GM23338 (cell line): ENCODE data around the gene DHRS12. TPM values are rescaled to one million over a fixed set of nuclear protein-coding genes. Genes with fewer than 3 reads are reported as not detected.

Source experiments
- ATAC-seq: fragments of 200-7000 bp; cut with Tn5 transposase; 3 replicates; pipeline ENCODE4 v1.9.1; 2020
- DNase-seq: peaks from one replicate; pipeline ENCODE4 v3.0.0-alpha.2; 2015; ENCODE audit warnings: low spot score
- H2AFZ ChIP-seq: fragments of 200-600 bp; sonication (generic); 2 replicates; pipeline ENCODE4 v1.8.0; 2016; ENCODE audit warnings: antibody characterized with exemption, mild to moderate bottlenecking, moderate library complexity
- H3F3A ChIP-seq: fragments of 200-600 bp; sonication (generic); replicated peaks from 2 replicates; pipeline ENCODE4 v1.8.0; 2017; ENCODE audit warnings: antibody characterized with exemption, mixed run types, low read depth
- H3K27ac ChIP-seq: fragments of 200-600 bp; sonication (generic); 2 replicates; pipeline ENCODE4 v1.6.1; 2016; ENCODE audit warnings: low read depth
- H3K27me3 ChIP-seq: fragments of 200-600 bp; sonication (generic); 2 replicates; pipeline ENCODE4 v1.8.0; 2016; ENCODE audit warnings: mild to moderate bottlenecking, mixed run types, moderate library complexity; ENCODE audit not compliant: insufficient read depth
- H3K36me3 ChIP-seq: fragments of 200-600 bp; sonication (generic); 2 replicates; pipeline ENCODE4 v1.8.0; 2016; ENCODE audit warnings: mild to moderate bottlenecking; ENCODE audit not compliant: insufficient read depth
- H3K4me1 ChIP-seq: fragments of 200-600 bp; sonication (generic); 2 replicates; pipeline ENCODE4 v1.8.0; 2016; ENCODE audit warnings: mild to moderate bottlenecking, moderate library complexity; ENCODE audit not compliant: insufficient read depth
- H3K4me2 ChIP-seq: fragments of 200-600 bp; sonication (generic); 2 replicates; pipeline ENCODE4 v1.7.1; 2017; ENCODE audit warnings: mixed run types
- H3K4me3 ChIP-seq: fragments of 200-600 bp; sonication (generic); 2 replicates; pipeline ENCODE4 v1.6.1; 2016; ENCODE audit warnings: mixed run types
- H3K79me2 ChIP-seq: fragments of 200-600 bp; sonication (generic); replicated peaks from 2 replicates; pipeline ENCODE4 v1.8.0; 2017; ENCODE audit warnings: mild to moderate bottlenecking; ENCODE audit not compliant: insufficient read depth
- H3K9me2 ChIP-seq: fragments of 200-600 bp; sonication (generic); 2 replicates; pipeline ENCODE4 v1.8.0; 2017; ENCODE audit not compliant: insufficient read depth
- H4K20me1 ChIP-seq: fragments of 200-600 bp; sonication (generic); replicated peaks from 2 replicates; pipeline ENCODE4 v1.8.0; 2017; ENCODE audit warnings: mild to moderate bottlenecking; ENCODE audit not compliant: insufficient read depth
- H3K27ac Mint-ChIP-seq: 2 replicates; pipeline ENCODE4 v1.8.0; 2020; ENCODE audit warnings: inconsistent platforms, mild to moderate bottlenecking, moderate library complexity, mixed read lengths
- H3K27me3 Mint-ChIP-seq: 3 replicates; pipeline ENCODE4 v1.8.0; 2022; ENCODE audit warnings: low read depth, mild to moderate bottlenecking, moderate library complexity, mixed read lengths, inconsistent platforms; ENCODE audit not compliant: insufficient read depth, poor library complexity
- H3K36me3 Mint-ChIP-seq: 3 replicates; pipeline ENCODE4 v1.8.0; 2021; ENCODE audit warnings: low read depth, mild to moderate bottlenecking, inconsistent platforms, moderate library complexity, mixed read lengths
- H3K4me1 Mint-ChIP-seq: 3 replicates; pipeline ENCODE4 v1.8.0; 2020; ENCODE audit warnings: mild to moderate bottlenecking, inconsistent platforms, mixed read lengths
- H3K4me3 Mint-ChIP-seq: 3 replicates; pipeline ENCODE4 v1.8.0; 2021; ENCODE audit warnings: moderate library complexity, mild to moderate bottlenecking, inconsistent platforms, mixed read lengths
- H3K9me3 Mint-ChIP-seq: 3 replicates; pipeline ENCODE4 v1.8.0; 2020; ENCODE audit warnings: moderate library complexity, mild to moderate bottlenecking, inconsistent platforms, mixed read lengths
- CREB1 ChIP-seq: fragments of 250-450 bp; sonication (Bioruptor Pico); IDR thresholded peaks from 2 replicates; pipeline ENCODE4 v1.5.0; 2020; ENCODE audit warnings: low read depth, mild to moderate bottlenecking, moderate library complexity
- EZH2 ChIP-seq: fragments of 200-600 bp; sonication (generic); IDR thresholded peaks from one replicate; pipeline ENCODE4 v1.8.0; 2017; ENCODE audit warnings: antibody characterized with exemption, mild to moderate bottlenecking, low read depth; ENCODE audit not compliant: unreplicated experiment
- EZH2phosphoT487 ChIP-seq: fragments of 200-600 bp; sonication (generic); IDR thresholded peaks from one replicate; pipeline ENCODE4 v1.8.1; 2018; ENCODE audit warnings: antibody characterized with exemption; ENCODE audit not compliant: unreplicated experiment
- JUNB ChIP-seq: IDR thresholded peaks from one replicate; pipeline ENCODE4 v1.6.1; 2016; ENCODE audit warnings: antibody characterized with exemption; ENCODE audit not compliant: unreplicated experiment
- NANOG ChIP-seq: IDR thresholded peaks from 2 replicates; pipeline ENCODE4 v1.6.1; 2016; ENCODE audit warnings: antibody characterized with exemption, borderline replicate concordance
- STAT1 ChIP-seq: IDR thresholded peaks from one replicate; pipeline ENCODE4 v1.6.1; 2016; ENCODE audit warnings: antibody characterized with exemption; ENCODE audit not compliant: unreplicated experiment
- ZNF114 ChIP-seq: fragments of 250-450 bp; sonication (Bioruptor Pico); IDR thresholded peaks from 2 replicates; pipeline ENCODE4 v1.5.0; 2020; ENCODE audit warnings: mild to moderate bottlenecking, moderate library complexity
- ZNF331 ChIP-seq: fragments of 250-450 bp; sonication (Bioruptor Pico); IDR thresholded peaks from 2 replicates; pipeline ENCODE4 v1.5.0; 2020; ENCODE audit warnings: low read depth, mild to moderate bottlenecking, moderate library complexity
- polyA plus RNA-seq: library from polyadenylated mRNA; unstranded; fragments of >200 nt; fragmentation: Nextera tagmentation; extraction: Ambion mirVana; gene quantifications from 2 replicates; pipeline ENCODE4 v1.2.1, GENCODE V29; 2016
- total RNA-seq: library from RNA; depleted of rRNA; stranded (reverse); fragments of >200 nt; shearing (Covaris generic); gene quantifications from 2 replicates; pipeline ENCODE4 v1.2.3, GENCODE V29; 2014
- TF ChIP-seq, protein P1 (sequence below), 2 experiments: fragments of 200-600 bp in 1 of 2; sonication (generic) in 1 of 2; conservative IDR thresholded peaks; 2 replicates each; pipeline versions ENCODE4 v1.5.1 to v1.6.1; 2016 to 2017; ENCODE audit warnings: antibody characterized with exemption in 2 of 2, low read depth in 2 of 2, mild to moderate bottlenecking in 2 of 2, moderate library complexity in 1 of 2
- TF ChIP-seq, protein P2 (sequence below): IDR thresholded peaks from 2 replicates; pipeline ENCODE4 v1.6.1; 2016; ENCODE audit warnings: antibody characterized with exemption
- TF ChIP-seq, protein P3 (sequence below): fragments of 250-450 bp; sonication (Bioruptor Pico); IDR thresholded peaks from 2 replicates; pipeline ENCODE4 v1.5.0; 2020; ENCODE audit warnings: mild to moderate bottlenecking, moderate library complexity
- TF ChIP-seq, protein P4 (sequence below): IDR thresholded peaks from one replicate; pipeline ENCODE4 v1.6.1; 2018; ENCODE audit warnings: antibody characterized with exemption; ENCODE audit not compliant: unreplicated experiment

Gene DHRS12
- total and polyA plus RNA-seq, 2 experiments from 2014 or later, result 4.6 to 12.2 TPM

DNA sequence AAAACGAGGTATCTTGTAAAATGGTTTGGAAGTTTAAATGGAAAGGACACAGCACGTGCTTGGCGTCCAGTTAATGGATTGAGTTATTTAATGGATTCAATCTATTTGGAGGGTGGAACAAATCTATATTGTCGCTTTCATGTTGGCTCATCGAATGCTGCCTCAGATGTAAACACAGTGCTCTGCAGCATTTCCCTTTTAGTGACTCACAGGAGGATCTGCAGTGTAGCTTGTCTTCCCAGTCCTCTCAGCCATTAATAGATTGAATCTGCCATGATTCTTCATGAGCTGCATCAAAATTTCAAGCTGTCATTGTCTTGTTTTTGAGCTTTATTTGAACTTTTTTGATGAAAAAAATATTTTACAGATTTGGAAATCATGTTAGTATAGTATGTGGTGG is 44.7 kb downstream of the DHRS12 start:
- H3K36me3 Mint-ChIP-seq, result peaks cover 57% of the 10 kb centered on the region
- H3K27me3 Mint-ChIP-seq, result peaks cover 3% of the 10 kb centered on the region
- H4K20me1 ChIP-seq, result no peaks in the 10 kb centered on the region; the same call in none of the 2 replicates
- H3K4me3 ChIP-seq, result no peak overlapping the region
- no peak overlapping the region for H3K4me2 ChIP-seq
- TF ChIP-seq, protein P1, sequence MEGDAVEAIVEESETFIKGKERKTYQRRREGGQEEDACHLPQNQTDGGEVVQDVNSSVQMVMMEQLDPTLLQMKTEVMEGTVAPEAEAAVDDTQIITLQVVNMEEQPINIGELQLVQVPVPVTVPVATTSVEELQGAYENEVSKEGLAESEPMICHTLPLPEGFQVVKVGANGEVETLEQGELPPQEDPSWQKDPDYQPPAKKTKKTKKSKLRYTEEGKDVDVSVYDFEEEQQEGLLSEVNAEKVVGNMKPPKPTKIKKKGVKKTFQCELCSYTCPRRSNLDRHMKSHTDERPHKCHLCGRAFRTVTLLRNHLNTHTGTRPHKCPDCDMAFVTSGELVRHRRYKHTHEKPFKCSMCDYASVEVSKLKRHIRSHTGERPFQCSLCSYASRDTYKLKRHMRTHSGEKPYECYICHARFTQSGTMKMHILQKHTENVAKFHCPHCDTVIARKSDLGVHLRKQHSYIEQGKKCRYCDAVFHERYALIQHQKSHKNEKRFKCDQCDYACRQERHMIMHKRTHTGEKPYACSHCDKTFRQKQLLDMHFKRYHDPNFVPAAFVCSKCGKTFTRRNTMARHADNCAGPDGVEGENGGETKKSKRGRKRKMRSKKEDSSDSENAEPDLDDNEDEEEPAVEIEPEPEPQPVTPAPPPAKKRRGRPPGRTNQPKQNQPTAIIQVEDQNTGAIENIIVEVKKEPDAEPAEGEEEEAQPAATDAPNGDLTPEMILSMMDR (conservative IDR thresholded peaks at IDR 0.05; ENCODE audit: low read depth in 2 of 2), result no peak
- TF ChIP-seq, protein P2, sequence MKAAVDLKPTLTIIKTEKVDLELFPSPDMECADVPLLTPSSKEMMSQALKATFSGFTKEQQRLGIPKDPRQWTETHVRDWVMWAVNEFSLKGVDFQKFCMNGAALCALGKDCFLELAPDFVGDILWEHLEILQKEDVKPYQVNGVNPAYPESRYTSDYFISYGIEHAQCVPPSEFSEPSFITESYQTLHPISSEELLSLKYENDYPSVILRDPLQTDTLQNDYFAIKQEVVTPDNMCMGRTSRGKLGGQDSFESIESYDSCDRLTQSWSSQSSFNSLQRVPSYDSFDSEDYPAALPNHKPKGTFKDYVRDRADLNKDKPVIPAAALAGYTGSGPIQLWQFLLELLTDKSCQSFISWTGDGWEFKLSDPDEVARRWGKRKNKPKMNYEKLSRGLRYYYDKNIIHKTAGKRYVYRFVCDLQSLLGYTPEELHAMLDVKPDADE, result no peak
- TF ChIP-seq JUNB (no peak), EZH2 (no peak), STAT1 (no peak), ZNF114 (CRISPR knock-in tag) (no peak), CREB1 (CRISPR knock-in tag) (no peak), EZH2phosphoT487 (no peak), NANOG (no peak), ZNF331 (CRISPR knock-in tag) (no peak)
- TF ChIP-seq, protein P3, sequence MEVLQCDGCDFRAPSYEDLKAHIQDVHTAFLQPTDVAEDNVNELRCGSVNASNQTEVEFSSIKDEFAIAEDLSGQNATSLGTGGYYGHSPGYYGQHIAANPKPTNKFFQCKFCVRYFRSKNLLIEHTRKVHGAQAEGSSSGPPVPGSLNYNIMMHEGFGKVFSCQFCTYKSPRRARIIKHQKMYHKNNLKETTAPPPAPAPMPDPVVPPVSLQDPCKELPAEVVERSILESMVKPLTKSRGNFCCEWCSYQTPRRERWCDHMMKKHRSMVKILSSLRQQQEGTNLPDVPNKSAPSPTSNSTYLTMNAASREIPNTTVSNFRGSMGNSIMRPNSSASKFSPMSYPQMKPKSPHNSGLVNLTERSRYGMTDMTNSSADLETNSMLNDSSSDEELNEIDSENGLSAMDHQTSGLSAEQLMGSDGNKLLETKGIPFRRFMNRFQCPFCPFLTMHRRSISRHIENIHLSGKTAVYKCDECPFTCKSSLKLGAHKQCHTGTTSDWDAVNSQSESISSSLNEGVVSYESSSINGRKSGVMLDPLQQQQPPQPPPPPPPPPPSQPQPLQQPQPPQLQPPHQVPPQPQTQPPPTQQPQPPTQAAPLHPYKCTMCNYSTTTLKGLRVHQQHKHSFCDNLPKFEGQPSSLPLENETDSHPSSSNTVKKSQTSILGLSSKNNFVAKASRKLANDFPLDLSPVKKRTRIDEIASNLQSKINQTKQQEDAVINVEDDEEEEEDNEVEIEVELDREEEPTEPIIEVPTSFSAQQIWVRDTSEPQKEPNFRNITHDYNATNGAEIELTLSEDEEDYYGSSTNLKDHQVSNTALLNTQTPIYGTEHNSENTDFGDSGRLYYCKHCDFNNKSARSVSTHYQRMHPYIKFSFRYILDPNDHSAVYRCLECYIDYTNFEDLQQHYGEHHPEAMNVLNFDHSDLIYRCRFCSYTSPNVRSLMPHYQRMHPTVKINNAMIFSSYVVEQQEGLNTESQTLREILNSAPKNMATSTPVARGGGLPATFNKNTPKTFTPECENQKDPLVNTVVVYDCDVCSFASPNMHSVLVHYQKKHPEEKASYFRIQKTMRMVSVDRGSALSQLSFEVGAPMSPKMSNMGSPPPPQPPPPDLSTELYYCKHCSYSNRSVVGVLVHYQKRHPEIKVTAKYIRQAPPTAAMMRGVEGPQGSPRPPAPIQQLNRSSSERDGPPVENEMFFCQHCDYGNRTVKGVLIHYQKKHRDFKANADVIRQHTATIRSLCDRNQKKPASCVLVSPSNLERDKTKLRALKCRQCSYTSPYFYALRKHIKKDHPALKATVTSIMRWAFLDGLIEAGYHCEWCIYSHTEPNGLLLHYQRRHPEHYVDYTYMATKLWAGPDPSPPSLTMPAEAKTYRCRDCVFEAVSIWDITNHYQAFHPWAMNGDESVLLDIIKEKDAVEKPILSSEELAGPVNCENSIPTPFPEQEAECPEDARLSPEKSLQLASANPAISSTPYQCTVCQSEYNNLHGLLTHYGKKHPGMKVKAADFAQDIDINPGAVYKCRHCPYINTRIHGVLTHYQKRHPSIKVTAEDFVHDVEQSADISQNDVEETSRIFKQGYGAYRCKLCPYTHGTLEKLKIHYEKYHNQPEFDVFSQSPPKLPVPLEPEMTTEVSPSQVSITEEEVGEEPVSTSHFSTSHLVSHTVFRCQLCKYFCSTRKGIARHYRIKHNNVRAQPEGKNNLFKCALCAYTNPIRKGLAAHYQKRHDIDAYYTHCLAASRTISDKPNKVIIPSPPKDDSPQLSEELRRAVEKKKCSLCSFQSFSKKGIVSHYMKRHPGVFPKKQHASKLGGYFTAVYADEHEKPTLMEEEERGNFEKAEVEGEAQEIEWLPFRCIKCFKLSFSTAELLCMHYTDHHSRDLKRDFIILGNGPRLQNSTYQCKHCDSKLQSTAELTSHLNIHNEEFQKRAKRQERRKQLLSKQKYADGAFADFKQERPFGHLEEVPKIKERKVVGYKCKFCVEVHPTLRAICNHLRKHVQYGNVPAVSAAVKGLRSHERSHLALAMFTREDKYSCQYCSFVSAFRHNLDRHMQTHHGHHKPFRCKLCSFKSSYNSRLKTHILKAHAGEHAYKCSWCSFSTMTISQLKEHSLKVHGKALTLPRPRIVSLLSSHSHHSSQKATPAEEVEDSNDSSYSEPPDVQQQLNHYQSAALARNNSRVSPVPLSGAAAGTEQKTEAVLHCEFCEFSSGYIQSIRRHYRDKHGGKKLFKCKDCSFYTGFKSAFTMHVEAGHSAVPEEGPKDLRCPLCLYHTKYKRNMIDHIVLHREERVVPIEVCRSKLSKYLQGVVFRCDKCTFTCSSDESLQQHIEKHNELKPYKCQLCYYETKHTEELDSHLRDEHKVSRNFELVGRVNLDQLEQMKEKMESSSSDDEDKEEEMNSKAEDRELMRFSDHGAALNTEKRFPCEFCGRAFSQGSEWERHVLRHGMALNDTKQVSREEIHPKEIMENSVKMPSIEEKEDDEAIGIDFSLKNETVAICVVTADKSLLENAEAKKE (CRISPR knock-in tag), result no peak
- TF ChIP-seq, protein P4, sequence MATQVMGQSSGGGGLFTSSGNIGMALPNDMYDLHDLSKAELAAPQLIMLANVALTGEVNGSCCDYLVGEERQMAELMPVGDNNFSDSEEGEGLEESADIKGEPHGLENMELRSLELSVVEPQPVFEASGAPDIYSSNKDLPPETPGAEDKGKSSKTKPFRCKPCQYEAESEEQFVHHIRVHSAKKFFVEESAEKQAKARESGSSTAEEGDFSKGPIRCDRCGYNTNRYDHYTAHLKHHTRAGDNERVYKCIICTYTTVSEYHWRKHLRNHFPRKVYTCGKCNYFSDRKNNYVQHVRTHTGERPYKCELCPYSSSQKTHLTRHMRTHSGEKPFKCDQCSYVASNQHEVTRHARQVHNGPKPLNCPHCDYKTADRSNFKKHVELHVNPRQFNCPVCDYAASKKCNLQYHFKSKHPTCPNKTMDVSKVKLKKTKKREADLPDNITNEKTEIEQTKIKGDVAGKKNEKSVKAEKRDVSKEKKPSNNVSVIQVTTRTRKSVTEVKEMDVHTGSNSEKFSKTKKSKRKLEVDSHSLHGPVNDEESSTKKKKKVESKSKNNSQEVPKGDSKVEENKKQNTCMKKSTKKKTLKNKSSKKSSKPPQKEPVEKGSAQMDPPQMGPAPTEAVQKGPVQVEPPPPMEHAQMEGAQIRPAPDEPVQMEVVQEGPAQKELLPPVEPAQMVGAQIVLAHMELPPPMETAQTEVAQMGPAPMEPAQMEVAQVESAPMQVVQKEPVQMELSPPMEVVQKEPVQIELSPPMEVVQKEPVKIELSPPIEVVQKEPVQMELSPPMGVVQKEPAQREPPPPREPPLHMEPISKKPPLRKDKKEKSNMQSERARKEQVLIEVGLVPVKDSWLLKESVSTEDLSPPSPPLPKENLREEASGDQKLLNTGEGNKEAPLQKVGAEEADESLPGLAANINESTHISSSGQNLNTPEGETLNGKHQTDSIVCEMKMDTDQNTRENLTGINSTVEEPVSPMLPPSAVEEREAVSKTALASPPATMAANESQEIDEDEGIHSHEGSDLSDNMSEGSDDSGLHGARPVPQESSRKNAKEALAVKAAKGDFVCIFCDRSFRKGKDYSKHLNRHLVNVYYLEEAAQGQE, result no peak
- peaks cover 3% of the 10 kb centered on the region; the same call in 1 of the 2 replicates for H3F3A ChIP-seq
- H3K9me3 Mint-ChIP-seq, result no peaks in the 10 kb centered on the region
- H3K27ac Mint-ChIP-seq, result no peak overlapping the region
- H2AFZ ChIP-seq, result no peak overlapping the region
- peaks cover 34% of the 10 kb centered on the region for H3K36me3 ChIP-seq
- no peaks in the 10 kb centered on the region for H3K4me1 ChIP-seq
- DNase-seq, result no peak
- H3K4me3 Mint-ChIP-seq, result no peak overlapping the region
- H3K4me1 Mint-ChIP-seq, result peaks cover 3% of the 10 kb centered on the region; the same call in 1 of the 3 replicates
- no peaks in the 10 kb centered on the region for H3K79me2 ChIP-seq
- no peaks in the 10 kb centered on the region for H3K9me2 ChIP-seq
- no peaks in the 10 kb centered on the region for H3K27me3 ChIP-seq
- ATAC-seq, result no peak
- no peak overlapping the region for H3K27ac ChIP-seq
